ENCODE results near the gene SEMA5B.

DNA sequence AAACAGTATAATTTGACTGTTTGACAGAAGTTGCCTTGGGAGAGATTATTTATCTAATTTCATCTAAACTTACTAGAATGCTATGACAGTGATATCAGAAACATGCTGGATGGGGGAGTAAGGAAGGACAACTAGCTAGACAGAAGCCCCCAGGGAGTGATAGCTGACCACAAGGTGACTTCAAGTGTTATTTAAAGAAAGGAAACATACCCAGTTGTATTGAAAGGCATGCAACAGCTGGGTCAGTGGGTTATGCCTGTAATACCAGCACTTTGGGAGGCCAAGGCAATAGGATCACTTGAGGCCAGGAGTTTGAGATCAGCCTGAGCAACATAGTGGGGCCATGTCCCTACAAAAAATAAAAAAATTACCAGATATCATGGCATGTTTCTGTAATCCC is 163.1 kb downstream of the SEMA5B start:
- TF ChIP-seq, protein P1, sequence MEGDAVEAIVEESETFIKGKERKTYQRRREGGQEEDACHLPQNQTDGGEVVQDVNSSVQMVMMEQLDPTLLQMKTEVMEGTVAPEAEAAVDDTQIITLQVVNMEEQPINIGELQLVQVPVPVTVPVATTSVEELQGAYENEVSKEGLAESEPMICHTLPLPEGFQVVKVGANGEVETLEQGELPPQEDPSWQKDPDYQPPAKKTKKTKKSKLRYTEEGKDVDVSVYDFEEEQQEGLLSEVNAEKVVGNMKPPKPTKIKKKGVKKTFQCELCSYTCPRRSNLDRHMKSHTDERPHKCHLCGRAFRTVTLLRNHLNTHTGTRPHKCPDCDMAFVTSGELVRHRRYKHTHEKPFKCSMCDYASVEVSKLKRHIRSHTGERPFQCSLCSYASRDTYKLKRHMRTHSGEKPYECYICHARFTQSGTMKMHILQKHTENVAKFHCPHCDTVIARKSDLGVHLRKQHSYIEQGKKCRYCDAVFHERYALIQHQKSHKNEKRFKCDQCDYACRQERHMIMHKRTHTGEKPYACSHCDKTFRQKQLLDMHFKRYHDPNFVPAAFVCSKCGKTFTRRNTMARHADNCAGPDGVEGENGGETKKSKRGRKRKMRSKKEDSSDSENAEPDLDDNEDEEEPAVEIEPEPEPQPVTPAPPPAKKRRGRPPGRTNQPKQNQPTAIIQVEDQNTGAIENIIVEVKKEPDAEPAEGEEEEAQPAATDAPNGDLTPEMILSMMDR (optimal IDR thresholded peaks at IDR 0.05 in 1 of 3, IDR thresholded peaks at IDR 0.05 in 1 of 3, conservative IDR thresholded peaks at IDR 0.05 in 1 of 3; ENCODE audit: extremely low read depth in 1 of 3, insufficient read depth in 2 of 3, low read length in 3 of 3) = no peak
- TF ChIP-seq EZH2 (IDR thresholded peaks at IDR 0.05; ENCODE audit: low read length) = no peak
